Natural killer cell (primary cell): ENCODE measurements around the gene TEX14. TPM values are rescaled to one million over a fixed set of nuclear protein-coding genes. Genes with fewer than 3 reads are reported as not detected.

Source experiments
- ATAC-seq, 3 donors: fragments of 150-1000 bp in 2 of 3; fragments of 200-7000 bp in 1 of 3; cut with Tn5 transposase; 1 replicate in 1 of 3; 2 replicates in 2 of 3; pipeline ENCODE4 v1.10.0; 2021; ENCODE audit warnings: mild to moderate bottlenecking in 2 of 3, moderate library complexity in 2 of 3
- DNase-seq, 2 donors: peaks; one replicate each; pipeline versions ENCODE4 v3.0.0 to v3.0.0-alpha.2; 2013 to 2021; ENCODE audit warnings: mixed read lengths in 1 of 2
- H3K27ac ChIP-seq: one replicate; pipeline ENCODE4 v1.5.1; 2013; ENCODE audit warnings: mild to moderate bottlenecking, low read length
- H3K27me3 ChIP-seq: one replicate; pipeline ENCODE4 v1.6.1; 2013; ENCODE audit warnings: low read length; ENCODE audit not compliant: control insufficient read depth, insufficient read depth
- H3K36me3 ChIP-seq: one replicate; pipeline ENCODE4 v1.6.1; 2013; ENCODE audit warnings: low read length; ENCODE audit not compliant: control insufficient read depth, insufficient read depth
- H3K4me1 ChIP-seq: one replicate; pipeline ENCODE4 v1.6.1; 2013; ENCODE audit warnings: low read length; ENCODE audit not compliant: control insufficient read depth, insufficient read depth
- H3K4me3 ChIP-seq: one replicate; pipeline ENCODE4 v1.5.1; 2013; ENCODE audit warnings: low read length
- H3K9me3 ChIP-seq: one replicate; pipeline ENCODE4 v1.6.1; 2013; ENCODE audit warnings: low read length; ENCODE audit not compliant: control insufficient read depth, insufficient read depth
- H3K27ac Mint-ChIP-seq, 2 donors: one replicate each; pipeline ENCODE4 v1.8.0; 2022; ENCODE audit warnings: mild to moderate bottlenecking in 2 of 2, mixed read lengths in 2 of 2, moderate library complexity in 1 of 2
- H3K27me3 Mint-ChIP-seq, 2 donors: one replicate each; pipeline ENCODE4 v1.8.0; 2022; ENCODE audit warnings: low read depth in 2 of 2, mixed read lengths in 2 of 2
- H3K36me3 Mint-ChIP-seq: one replicate; pipeline ENCODE4 v1.8.0; 2022; ENCODE audit warnings: mixed read lengths
- H3K4me1 Mint-ChIP-seq, 2 donors: one replicate each; pipeline ENCODE4 v1.8.0; 2022; ENCODE audit warnings: mixed read lengths in 2 of 2
- H3K4me3 Mint-ChIP-seq: one replicate; pipeline ENCODE4 v1.8.0; 2022; ENCODE audit warnings: mild to moderate bottlenecking, moderate library complexity, mixed read lengths
- H3K9me3 Mint-ChIP-seq, 2 donors: one replicate each; pipeline ENCODE4 v1.8.0; 2022; ENCODE audit warnings: mixed read lengths in 2 of 2
- WGBS: methylation state at CpG from one replicate; pipeline ENCODE4 v1.1.7; 2013; ENCODE audit warnings: missing lambda C conversion rate; ENCODE audit not compliant: insufficient coverage; 5-methylcytosine and 5-hydroxymethylcytosine counted together
- intact Hi-C: fragments of 100-400 bp; cut with micrococcal nuclease; formaldehyde crosslinking; loops from one replicate; pipeline ENCODE4 v1.14.2; 2022
- total RNA-seq, 4 donors: library from RNA; stranded (reverse); fragments of 120-200 nt in 1 of 4; gene quantifications; one replicate each; pipeline versions ENCODE4 v1.2.3 to v1.2.4, GENCODE V29; 2013 to 2022
- TF ChIP-seq, protein P1 (sequence below): fragments of 200-600 bp; IDR thresholded peaks from one replicate; pipeline ENCODE4 v1.8.0; 2022; ENCODE audit warnings: antibody characterized with exemption

TEX14 gene
- total RNA-seq, 3 donors from 2014 or later (not counting 1 experiment from before 2014, with no cell fraction given), result 0.29 to 1.1 (median 0.89) TPM

DNA sequence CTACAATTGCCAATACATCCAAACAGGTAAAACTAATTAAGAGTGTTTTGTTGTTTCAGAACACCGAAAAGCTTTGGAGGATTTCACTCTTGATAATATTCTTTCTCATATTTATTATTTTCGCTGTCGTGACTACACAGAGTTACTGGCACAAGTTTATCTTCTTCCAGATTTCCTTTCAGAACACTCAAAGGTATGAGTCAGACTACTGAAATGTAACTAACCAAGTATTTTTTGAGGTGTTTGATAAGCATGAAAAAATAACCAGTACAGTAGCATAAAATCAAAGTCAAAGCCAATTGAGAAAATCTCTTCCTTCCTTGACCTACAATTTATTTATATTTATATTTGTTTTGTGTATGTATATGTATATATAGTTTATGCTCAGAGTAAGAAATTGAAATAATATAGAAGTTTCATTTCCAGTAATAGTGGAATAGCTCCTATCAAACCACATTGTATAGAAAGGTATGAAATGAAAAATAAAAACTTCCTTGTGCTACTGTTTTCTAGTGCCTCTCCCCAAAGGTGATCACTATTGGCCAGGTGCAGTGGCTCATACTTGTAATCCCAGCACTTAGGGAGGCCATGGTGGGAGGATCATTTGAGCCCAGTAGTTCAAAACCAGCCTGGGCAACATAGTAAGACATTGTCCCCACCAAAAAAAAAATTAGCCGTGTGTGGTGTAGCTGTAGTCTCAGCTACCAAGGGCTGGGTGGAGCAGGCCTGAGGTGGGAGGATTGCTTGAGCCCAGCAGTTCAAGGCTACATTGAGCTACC is 11.5 kb upstream of the TEX14 start:
- Mint-ChIP-seq H3K27ac (no peak overlapping the region), H3K36me3 (peaks cover 8% of the 10 kb centered on the region), H3K9me3 (no peaks in the 10 kb centered on the region), H3K27me3 (no peaks in the 10 kb centered on the region), H3K4me1 (peaks cover 0 to 7% of the 10 kb centered on the region in 2 donors), H3K4me3 (no peak overlapping the region)
- 86% methylated on average over 2 of the region's 4 CpGs for whole genome bisulfite sequencing
- Histone ChIP-seq H3K4me1 (no peaks in the 10 kb centered on the region), H3K36me3 (peaks cover 12% of the 10 kb centered on the region), H3K4me3 (no peak overlapping the region), H3K9me3 (no peaks in the 10 kb centered on the region), H3K27ac (no peak overlapping the region), H3K27me3 (no peaks in the 10 kb centered on the region)
- intact Hi-C loops, result no loop called here
- DNase-seq (no peak), ATAC-seq (no peak)
- TF ChIP-seq, protein P1, sequence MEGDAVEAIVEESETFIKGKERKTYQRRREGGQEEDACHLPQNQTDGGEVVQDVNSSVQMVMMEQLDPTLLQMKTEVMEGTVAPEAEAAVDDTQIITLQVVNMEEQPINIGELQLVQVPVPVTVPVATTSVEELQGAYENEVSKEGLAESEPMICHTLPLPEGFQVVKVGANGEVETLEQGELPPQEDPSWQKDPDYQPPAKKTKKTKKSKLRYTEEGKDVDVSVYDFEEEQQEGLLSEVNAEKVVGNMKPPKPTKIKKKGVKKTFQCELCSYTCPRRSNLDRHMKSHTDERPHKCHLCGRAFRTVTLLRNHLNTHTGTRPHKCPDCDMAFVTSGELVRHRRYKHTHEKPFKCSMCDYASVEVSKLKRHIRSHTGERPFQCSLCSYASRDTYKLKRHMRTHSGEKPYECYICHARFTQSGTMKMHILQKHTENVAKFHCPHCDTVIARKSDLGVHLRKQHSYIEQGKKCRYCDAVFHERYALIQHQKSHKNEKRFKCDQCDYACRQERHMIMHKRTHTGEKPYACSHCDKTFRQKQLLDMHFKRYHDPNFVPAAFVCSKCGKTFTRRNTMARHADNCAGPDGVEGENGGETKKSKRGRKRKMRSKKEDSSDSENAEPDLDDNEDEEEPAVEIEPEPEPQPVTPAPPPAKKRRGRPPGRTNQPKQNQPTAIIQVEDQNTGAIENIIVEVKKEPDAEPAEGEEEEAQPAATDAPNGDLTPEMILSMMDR, result no peak

DNA sequence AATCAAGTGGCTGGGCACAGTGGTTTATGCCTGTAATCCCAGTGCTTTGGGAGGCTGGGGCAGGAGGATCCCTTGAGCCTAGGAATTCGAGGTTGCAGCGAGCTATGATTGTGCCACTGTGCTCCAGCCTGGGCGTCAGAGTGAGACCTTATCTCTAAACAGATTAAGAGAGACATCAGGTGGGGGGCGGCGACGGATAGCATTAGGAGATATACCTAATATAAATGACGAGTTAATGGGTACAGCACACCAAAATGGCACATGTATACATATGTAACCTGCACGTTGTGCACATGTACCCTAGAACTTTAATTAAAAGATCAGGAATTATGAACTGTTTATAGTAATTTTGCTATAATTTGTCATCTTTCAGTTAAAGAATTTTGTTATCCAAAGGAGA is 10.9 kb upstream of the TEX14 start:
- H3K4me1 Mint-ChIP-seq, result peaks cover 0 to 7% of the 10 kb centered on the region in 2 donors
- Histone ChIP-seq H3K27me3 (no peaks in the 10 kb centered on the region), H3K27ac (no peak overlapping the region), H3K4me3 (no peak overlapping the region), H3K36me3 (peaks cover 11% of the 10 kb centered on the region), H3K4me1 (no peaks in the 10 kb centered on the region), H3K9me3 (no peaks in the 10 kb centered on the region)
- no peaks in the 10 kb centered on the region for H3K9me3 Mint-ChIP-seq
- H3K27ac Mint-ChIP-seq, result no peak overlapping the region
- 90% methylated on average over 7 of the region's 8 CpGs for WGBS
- DNase-seq (no peak), ATAC-seq (no peak)
- H3K4me3 Mint-ChIP-seq, result no peak overlapping the region
- intact Hi-C loops, result no loop called here
- H3K36me3 Mint-ChIP-seq, result peaks cover 8% of the 10 kb centered on the region
- TF ChIP-seq, protein P1, result no peak
- H3K27me3 Mint-ChIP-seq, result no peaks in the 10 kb centered on the region

DNA sequence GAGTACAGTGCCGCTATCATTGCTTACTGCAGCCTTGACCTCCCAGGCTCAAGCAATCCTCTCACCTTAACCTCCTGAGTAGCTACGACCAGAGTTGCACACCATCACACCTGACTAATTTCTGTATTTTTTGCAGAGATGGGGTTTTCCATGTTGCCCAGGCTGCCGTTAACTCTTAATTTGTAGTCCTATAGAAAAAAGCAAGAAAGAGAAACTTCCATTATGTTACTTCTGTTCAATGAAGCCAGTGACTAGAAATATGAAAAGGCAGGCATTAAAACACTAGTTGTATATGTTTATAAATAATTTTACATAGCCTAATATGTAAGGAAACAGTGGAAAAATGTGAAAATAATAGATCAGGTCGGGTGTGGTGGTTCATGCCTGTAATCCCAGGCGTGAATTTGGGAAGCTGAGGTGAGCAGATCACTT is 10.2 kb upstream of the TEX14 start:
- DNase-seq, result no peak
- TF ChIP-seq, protein P1, result no peak
- H3K4me1 ChIP-seq, result no peaks in the 10 kb centered on the region
- no peak overlapping the region for H3K27ac ChIP-seq
- no peaks in the 10 kb centered on the region for H3K9me3 ChIP-seq
- ATAC-seq, result no peak
- no peak overlapping the region for H3K4me3 ChIP-seq
- no peaks in the 10 kb centered on the region for H3K27me3 ChIP-seq
- Mint-ChIP-seq H3K4me1 (peaks cover 0 to 7% of the 10 kb centered on the region in 2 donors), H3K36me3 (peaks cover 7% of the 10 kb centered on the region), H3K4me3 (no peak overlapping the region), H3K9me3 (no peaks in the 10 kb centered on the region), H3K27me3 (no peaks in the 10 kb centered on the region), H3K27ac (no peak overlapping the region)
- 73% methylated on average over 4 of the region's 5 CpGs for WGBS
- intact Hi-C loops, result no loop called here
- peaks cover 11% of the 10 kb centered on the region for H3K36me3 ChIP-seq

DNA sequence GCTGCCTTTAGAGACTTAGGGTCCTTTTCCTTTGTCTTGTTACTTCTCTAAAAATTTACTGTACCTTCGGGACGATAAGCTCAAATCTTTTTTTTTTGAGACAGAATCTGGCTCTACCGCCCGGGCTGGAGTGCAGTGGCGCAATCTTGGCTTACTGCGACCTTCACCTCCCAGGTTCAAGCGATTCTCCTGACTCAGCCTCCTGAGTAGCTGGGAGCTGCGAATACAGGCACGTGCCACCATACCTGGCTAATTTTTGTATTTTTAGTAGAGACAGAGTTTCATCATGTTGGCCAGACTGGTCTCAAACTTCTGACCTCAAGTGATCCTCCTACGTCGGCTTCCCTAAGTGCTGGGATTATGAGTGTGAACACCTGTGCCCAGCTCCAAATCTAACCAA is 7.9 kb upstream of the TEX14 start:
- Histone ChIP-seq H3K4me1 (no peaks in the 10 kb centered on the region), H3K27me3 (no peaks in the 10 kb centered on the region), H3K27ac (no peak overlapping the region), H3K9me3 (no peaks in the 10 kb centered on the region), H3K36me3 (peaks cover 14% of the 10 kb centered on the region), H3K4me3 (no peak overlapping the region)
- DNase-seq, result no peak
- no peaks in the 10 kb centered on the region for H3K4me1 Mint-ChIP-seq
- no peak for ATAC-seq
- H3K4me3 Mint-ChIP-seq, result no peak overlapping the region
- WGBS, result 97% methylated on average over 11 of the region's 11 CpGs
- H3K27ac Mint-ChIP-seq, result no peak overlapping the region
- TF ChIP-seq, protein P1, result no peak
- intact Hi-C loops, result no loop called here
- H3K36me3 Mint-ChIP-seq, result no peaks in the 10 kb centered on the region
- H3K9me3 Mint-ChIP-seq, result no peaks in the 10 kb centered on the region
- no peaks in the 10 kb centered on the region for H3K27me3 Mint-ChIP-seq
